Neural progenitor cell (in vitro differentiated cells): ENCODE measurements around the gene THG1L. TPM values are rescaled to one million over a fixed set of nuclear protein-coding genes. Genes with fewer than 3 reads are reported as not detected.
A peak's percentile ranks its signal among the peaks of the same experiment; 100 is the strongest.

Source experiments
- DNase-seq: peaks from one replicate; pipeline ENCODE4 v3.0.0-alpha.2; 2016; ENCODE audit warnings: low spot score
- H2AFZ ChIP-seq: fragments of 200-600 bp; sonication (generic); replicated peaks from 2 replicates; pipeline ENCODE4 v1.6.1; 2016; ENCODE audit warnings: antibody characterized with exemption
- H3F3A ChIP-seq: fragments of 200-600 bp; sonication (generic); 2 replicates; pipeline ENCODE4 v1.6.1; 2016; ENCODE audit warnings: antibody characterized with exemption, low read depth
- H3K27ac ChIP-seq: fragments of 200-600 bp; sonication (generic); 2 replicates; pipeline ENCODE4 v1.5.1; 2016; ENCODE audit warnings: mild to moderate bottlenecking
- H3K27me3 ChIP-seq: fragments of 200-600 bp; sonication (generic); 2 replicates; pipeline ENCODE4 v1.6.1; 2016; ENCODE audit warnings: mild to moderate bottlenecking, moderate library complexity
- H3K36me3 ChIP-seq: fragments of 200-600 bp; sonication (generic); 2 replicates; pipeline ENCODE4 v1.5.1; 2016
- H3K4me1 ChIP-seq: fragments of 200-600 bp; sonication (generic); 2 replicates; pipeline ENCODE4 v1.6.1; 2016; ENCODE audit warnings: mixed run types
- H3K4me2 ChIP-seq: fragments of 200-600 bp; sonication (generic); 2 replicates; pipeline ENCODE4 v1.6.1; 2016
- H3K4me3 ChIP-seq: fragments of 200-600 bp; sonication (generic); 2 replicates; pipeline ENCODE4 v1.5.1; 2016
- H3K79me2 ChIP-seq: fragments of 200-600 bp; sonication (generic); 2 replicates; pipeline ENCODE4 v1.6.1; 2016; ENCODE audit warnings: low read depth
- H3K9ac ChIP-seq: fragments of 200-600 bp; sonication (generic); 2 replicates; pipeline ENCODE4 v1.6.1; 2016
- H3K9me3 ChIP-seq: fragments of 200-600 bp; sonication (generic); 2 replicates; pipeline ENCODE4 v1.5.1; 2016; ENCODE audit warnings: low read depth
- H4K20me1 ChIP-seq: fragments of 200-600 bp; sonication (generic); 2 replicates; pipeline ENCODE4 v1.6.1; 2016; ENCODE audit warnings: low read depth
- H3K27ac Mint-ChIP-seq: 3 replicates; pipeline ENCODE4 v1.8.0; 2021; ENCODE audit warnings: mixed read lengths
- H3K27me3 Mint-ChIP-seq: 2 replicates; pipeline ENCODE4 v1.8.0; 2022; ENCODE audit warnings: low read depth, mild to moderate bottlenecking, inconsistent platforms, moderate library complexity, mixed read lengths; ENCODE audit not compliant: insufficient read depth
- H3K36me3 Mint-ChIP-seq: 3 replicates; pipeline ENCODE4 v1.8.0; 2021; ENCODE audit warnings: mixed read lengths
- H3K4me1 Mint-ChIP-seq: 3 replicates; pipeline ENCODE4 v1.8.0; 2021; ENCODE audit warnings: mixed read lengths
- H3K4me3 Mint-ChIP-seq: 3 replicates; pipeline ENCODE4 v1.8.0; 2021; ENCODE audit warnings: mild to moderate bottlenecking, moderate library complexity, mixed read lengths
- H3K9me3 Mint-ChIP-seq: 3 replicates; pipeline ENCODE4 v1.8.0; 2020; ENCODE audit warnings: mixed read lengths
- CTCF ChIP-seq: fragments of 200-600 bp; sonication (generic); IDR thresholded peaks from 2 replicates; pipeline ENCODE4 v1.5.1; 2017; ENCODE audit warnings: antibody characterized with exemption, mild to moderate bottlenecking
- EZH2 ChIP-seq: fragments of 200-600 bp; sonication (generic); IDR thresholded peaks from 2 replicates; pipeline ENCODE4 v1.6.1; 2017; ENCODE audit warnings: antibody characterized with exemption, mild to moderate bottlenecking, moderate library complexity
- EZH2phosphoT487 ChIP-seq: fragments of 200-600 bp; sonication (generic); IDR thresholded peaks from 2 replicates; pipeline ENCODE4 v1.6.1; 2017; ENCODE audit warnings: antibody characterized with exemption
- total RNA-seq: library from RNA; depleted of rRNA; stranded (reverse); fragments of >200 nt; gene quantifications from 2 replicates; pipeline ENCODE4 v1.2.3, GENCODE V29; 2015; ENCODE audit warnings: low replicate concordance

Gene THG1L
- total RNA-seq, 1 donor from 2014 or later, result 20.5 TPM

- Histone ChIP-seq H3K9ac (no peak overlapping the region), H3F3A (no peaks in the 10 kb centered on the region), H3K4me2 (no peak overlapping the region), H3K79me2 (no peaks in the 10 kb centered on the region), H3K27ac (no peak overlapping the region), H4K20me1 (no peaks in the 10 kb centered on the region), H3K27me3 (peaks cover 7% of the 10 kb centered on the region), H3K36me3 (peaks cover 9% of the 10 kb centered on the region), H3K4me1 (peaks cover under 1% of the 10 kb centered on the region), H3K4me3 (no peak overlapping the region), H3K9me3 (no peaks in the 10 kb centered on the region), H2AFZ (no peak overlapping the region)
- TF ChIP-seq EZH2phosphoT487 (no peak), CTCF (no peak), EZH2 (no peak)
- peaks cover 10% of the 10 kb centered on the region for H3K4me1 Mint-ChIP-seq
- DNase-seq, result no peak
- H3K9me3 Mint-ChIP-seq, result no peaks in the 10 kb centered on the region
- H3K4me3 Mint-ChIP-seq, result no peak overlapping the region
- no peak overlapping the region for H3K27ac Mint-ChIP-seq
- H3K36me3 Mint-ChIP-seq, result peaks cover 2% of the 10 kb centered on the region
- H3K27me3 Mint-ChIP-seq, result no peaks in the 10 kb centered on the region
Measured at GRCh38 chr5:157739388-157740228, 8.4 kb downstream of the THG1L start.

- Histone ChIP-seq H3K9ac (no peak overlapping the region), H4K20me1 (no peaks in the 10 kb centered on the region), H3K4me1 (peaks cover 5% of the 10 kb centered on the region), H3K4me3 (no peak overlapping the region), H3K4me2 (no peak overlapping the region), H3K79me2 (no peaks in the 10 kb centered on the region), H3K36me3 (peaks cover 9% of the 10 kb centered on the region), H3K27ac (no peak overlapping the region), H3K27me3 (peaks cover 13% of the 10 kb centered on the region), H3K9me3 (no peaks in the 10 kb centered on the region), H2AFZ (no peak overlapping the region), H3F3A (no peaks in the 10 kb centered on the region)
- Mint-ChIP-seq H3K9me3 (no peaks in the 10 kb centered on the region), H3K36me3 (peaks cover 2% of the 10 kb centered on the region), H3K27ac (no peak overlapping the region), H3K4me1 (peaks cover 14% of the 10 kb centered on the region), H3K27me3 (no peaks in the 10 kb centered on the region), H3K4me3 (no peak overlapping the region)
- DNase-seq, result peak; percentile 36
- TF ChIP-seq CTCF (peak; percentile 67), EZH2 (no peak)
Measured at GRCh38 chr5:157740229-157740610, 9.0 kb downstream of the THG1L start.

- H3K27me3 Mint-ChIP-seq, result no peaks in the 10 kb centered on the region
- no peak for DNase-seq
Measured at GRCh38 chr5:157741131-157741530, 9.9 kb downstream of the THG1L start.

More at GRCh38 chr5:157741131-157741530, 9.9 kb downstream of the THG1L start:
- no peaks in the 10 kb centered on the region for H4K20me1 ChIP-seq
- H3K79me2 ChIP-seq, result no peaks in the 10 kb centered on the region
- no peak for TF ChIP-seq CTCF
- no peak for TF ChIP-seq EZH2
- TF ChIP-seq EZH2phosphoT487, result no peak
- peaks cover 5% of the 10 kb centered on the region for H3K4me1 ChIP-seq
- H3K27ac Mint-ChIP-seq, result no peak overlapping the region
- peaks cover 15% of the 10 kb centered on the region for H3K27me3 ChIP-seq
- H3K9me3 Mint-ChIP-seq, result no peaks in the 10 kb centered on the region
- H3K9ac ChIP-seq, result no peak overlapping the region
- peaks cover 19% of the 10 kb centered on the region for H3K4me1 Mint-ChIP-seq
- H3K4me3 Mint-ChIP-seq, result no peak overlapping the region
- no peak overlapping the region for H3K4me3 ChIP-seq
- no peak overlapping the region for H3K27ac ChIP-seq
- no peak overlapping the region for H2AFZ ChIP-seq
- peaks cover 9% of the 10 kb centered on the region for H3K36me3 ChIP-seq
- peaks cover 4% of the 10 kb centered on the region for H3K36me3 Mint-ChIP-seq
- H3K9me3 ChIP-seq, result no peaks in the 10 kb centered on the region
- H3K4me2 ChIP-seq, result no peak overlapping the region
- H3F3A ChIP-seq, result no peaks in the 10 kb centered on the region
